ENCODE data around the gene RAD51.

The RAD51 gene

DNA sequence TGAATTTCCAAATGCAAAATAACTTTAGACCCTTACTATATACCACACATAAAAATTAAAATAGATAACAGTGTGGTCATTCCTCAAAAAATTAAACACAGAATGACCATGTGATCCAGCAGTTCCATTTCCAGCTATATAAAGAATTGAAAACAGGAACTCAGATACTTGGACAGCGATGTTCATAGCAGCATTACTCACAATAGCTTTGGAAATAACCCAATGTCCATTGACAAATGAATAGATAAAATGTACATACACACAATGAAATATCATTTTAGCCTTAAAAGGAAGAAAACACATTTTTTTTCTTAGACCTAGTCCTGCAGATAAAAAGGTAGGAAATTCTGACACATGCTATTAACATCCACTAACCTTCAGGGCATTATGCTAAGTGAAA is 26.7 kb downstream of the RAD51 start:
- H3K4me1 ChIP-seq (ENCODE audit: control insufficient read depth, insufficient read depth, low read length): no peaks in the 10 kb centered on the region
- H3K36me3 ChIP-seq (ENCODE audit: control insufficient read depth, insufficient read depth, low read length): peaks cover 3% of the 10 kb centered on the region; the same call in 1 of the 2 replicates
- no peaks in the 10 kb centered on the region for H3K9me3 ChIP-seq (ENCODE audit: control insufficient read depth, insufficient read depth, low read length)
- DNase-seq (ENCODE audit: low read depth, low spot score): no peak
- H3K27ac ChIP-seq (ENCODE audit: low read length): no peak overlapping the region
- no peaks in the 10 kb centered on the region for H3K27me3 ChIP-seq (ENCODE audit: control insufficient read depth, insufficient read depth, low read length)
- H3K4me3 ChIP-seq (ENCODE audit: low read length): no peak overlapping the region
- no CpG with 5 or more reads among the region's 1 CpG for WGBS (ENCODE audit: insufficient coverage, insufficient read length)

DNA sequence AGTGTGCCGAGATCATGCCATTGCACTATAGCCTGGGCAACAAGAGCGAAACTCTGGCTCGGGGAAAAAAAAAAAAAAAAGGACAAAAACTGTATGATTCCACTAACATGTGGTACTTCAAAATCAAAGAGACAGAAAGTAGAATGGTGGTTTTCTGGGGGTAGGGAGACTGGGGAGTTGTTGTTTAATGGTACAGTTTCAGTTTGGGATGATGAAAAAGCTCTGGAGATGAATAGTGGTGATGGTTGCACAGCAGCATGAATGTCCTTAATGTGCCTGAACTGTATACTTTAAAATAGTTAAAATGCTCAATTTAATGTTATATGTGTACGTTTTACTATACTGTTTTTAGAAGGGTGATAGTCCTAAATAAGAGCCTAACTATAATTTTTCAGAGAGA is 27.4 kb downstream of the RAD51 start:
- Histone ChIP-seq H3K9me3 (ENCODE audit: control insufficient read depth, insufficient read depth, low read length) (no peaks in the 10 kb centered on the region), H3K4me1 (ENCODE audit: control insufficient read depth, insufficient read depth, low read length) (no peaks in the 10 kb centered on the region), H3K27me3 (ENCODE audit: control insufficient read depth, insufficient read depth, low read length) (no peaks in the 10 kb centered on the region), H3K4me3 (ENCODE audit: low read length) (no peak overlapping the region), H3K27ac (ENCODE audit: low read length) (no peak overlapping the region), H3K36me3 (ENCODE audit: control insufficient read depth, insufficient read depth, low read length) (peaks cover 3% of the 10 kb centered on the region; the same call in 1 of the 2 replicates)
- DNase-seq (ENCODE audit: low read depth, low spot score): no peak
- no CpG with 5 or more reads among the region's 4 CpGs for WGBS (ENCODE audit: insufficient coverage, insufficient read length)

DNA sequence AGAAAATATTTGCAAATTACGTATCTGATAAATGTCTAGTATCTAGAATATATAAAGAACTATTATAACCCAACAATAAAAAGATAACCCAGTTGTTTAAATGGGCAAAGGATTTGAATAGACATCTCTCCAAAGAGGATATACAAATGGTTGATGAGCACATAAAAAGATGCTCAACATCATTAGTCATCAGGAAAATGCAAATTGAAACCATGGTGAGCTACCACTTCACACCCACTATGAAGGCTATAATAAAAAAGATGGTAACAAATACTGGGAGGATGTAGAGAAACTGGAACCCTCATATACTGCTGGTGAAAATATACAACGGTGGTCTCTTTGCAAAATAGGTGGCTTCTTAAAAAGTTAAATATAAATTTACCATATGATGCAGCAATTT is 28.0 kb downstream of the RAD51 start:
- WGBS (ENCODE audit: insufficient coverage, insufficient read length): no CpG with 5 or more reads among the region's 2 CpGs
- Histone ChIP-seq H3K4me1 (ENCODE audit: control insufficient read depth, insufficient read depth, low read length) (no peaks in the 10 kb centered on the region), H3K4me3 (ENCODE audit: low read length) (no peak overlapping the region), H3K27me3 (ENCODE audit: control insufficient read depth, insufficient read depth, low read length) (no peaks in the 10 kb centered on the region), H3K36me3 (ENCODE audit: control insufficient read depth, insufficient read depth, low read length) (peaks cover 3% of the 10 kb centered on the region; the same call in 1 of the 2 replicates), H3K9me3 (ENCODE audit: control insufficient read depth, insufficient read depth, low read length) (no peaks in the 10 kb centered on the region), H3K27ac (ENCODE audit: low read length) (no peak overlapping the region)
- no peak for DNase-seq (ENCODE audit: low read depth, low spot score)

DNA sequence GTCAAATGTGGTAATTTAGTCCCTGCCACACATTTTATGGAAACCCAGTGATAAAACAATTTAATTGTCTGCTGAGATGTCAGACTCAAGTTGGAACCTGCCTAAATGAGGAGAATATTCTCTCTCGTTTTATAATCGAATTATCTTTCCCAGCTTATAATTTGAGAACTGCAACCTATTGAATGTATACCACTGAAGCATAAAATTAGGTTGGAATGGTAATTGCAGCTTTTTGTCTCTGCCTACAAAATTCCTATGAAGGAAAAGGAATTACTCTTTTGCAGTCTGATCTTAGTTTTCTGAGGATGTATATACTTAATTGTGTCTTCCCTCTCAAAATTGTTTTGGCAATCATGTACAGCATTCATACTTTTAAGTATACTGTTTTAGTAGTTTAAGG is 28.9 kb downstream of the RAD51 start:
- H3K27ac ChIP-seq (ENCODE audit: low read length): no peak overlapping the region
- no peaks in the 10 kb centered on the region for H3K9me3 ChIP-seq (ENCODE audit: control insufficient read depth, insufficient read depth, low read length)
- no peak for DNase-seq (ENCODE audit: low read depth, low spot score)
- no peak overlapping the region for H3K4me3 ChIP-seq (ENCODE audit: low read length)
- H3K4me1 ChIP-seq (ENCODE audit: control insufficient read depth, insufficient read depth, low read length): no peaks in the 10 kb centered on the region
- peaks cover 4% of the 10 kb centered on the region; the same call in 1 of the 2 replicates for H3K36me3 ChIP-seq (ENCODE audit: control insufficient read depth, insufficient read depth, low read length)
- H3K27me3 ChIP-seq (ENCODE audit: control insufficient read depth, insufficient read depth, low read length): no peaks in the 10 kb centered on the region
- WGBS (ENCODE audit: insufficient coverage, insufficient read length): no CpG with 5 or more reads among the region's 2 CpGs

DNA sequence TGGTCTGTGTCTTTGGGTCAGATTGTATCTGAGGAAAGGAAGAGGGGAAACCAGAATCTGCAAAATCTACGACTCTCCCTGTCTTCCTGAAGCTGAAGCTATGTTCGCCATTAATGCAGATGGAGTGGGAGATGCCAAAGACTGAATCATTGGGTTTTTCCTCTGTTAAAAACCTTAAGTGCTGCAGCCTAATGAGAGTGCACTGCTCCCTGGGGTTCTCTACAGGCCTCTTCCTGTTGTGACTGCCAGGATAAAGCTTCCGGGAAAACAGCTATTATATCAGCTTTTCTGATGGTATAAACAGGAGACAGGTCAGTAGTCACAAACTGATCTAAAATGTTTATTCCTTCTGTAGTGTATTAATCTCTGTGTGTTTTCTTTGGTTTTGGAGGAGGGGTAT is 36.1 kb downstream of the RAD51 start:
- WGBS (ENCODE audit: insufficient coverage, insufficient read length): no CpG with 5 or more reads among the region's 3 CpGs
- Histone ChIP-seq H3K27ac (ENCODE audit: low read length) (no peak overlapping the region), H3K4me3 (ENCODE audit: low read length) (no peak overlapping the region), H3K27me3 (ENCODE audit: control insufficient read depth, insufficient read depth, low read length) (no peaks in the 10 kb centered on the region), H3K36me3 (ENCODE audit: control insufficient read depth, insufficient read depth, low read length) (peaks cover 12% of the 10 kb centered on the region; the same call in 1 of the 2 replicates), H3K9me3 (ENCODE audit: control insufficient read depth, insufficient read depth, low read length) (no peaks in the 10 kb centered on the region), H3K4me1 (ENCODE audit: control insufficient read depth, insufficient read depth, low read length) (no peaks in the 10 kb centered on the region)
- no peak for DNase-seq (ENCODE audit: low read depth, low spot score)

DNA sequence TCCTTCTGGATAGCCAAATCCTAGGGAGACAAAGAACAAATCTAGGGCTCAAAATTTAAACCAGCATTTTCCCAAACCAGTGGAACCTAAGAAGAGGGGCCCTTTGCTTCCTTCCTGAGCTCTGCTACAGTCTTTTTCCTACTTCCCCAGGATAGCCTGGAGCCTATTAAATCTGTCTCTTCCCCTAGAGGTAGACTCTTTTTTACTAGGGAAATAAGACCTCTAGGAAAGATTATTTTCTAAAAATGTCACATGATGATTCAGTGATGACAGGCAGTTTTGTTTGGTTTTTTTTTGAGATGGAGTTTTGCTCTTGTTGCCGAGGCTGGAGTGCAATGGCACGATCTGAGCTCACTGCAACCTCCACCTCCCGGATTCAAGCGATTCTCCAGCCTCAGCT is 41.6 kb downstream of the RAD51 start:
- no peaks in the 10 kb centered on the region for H3K27me3 ChIP-seq (ENCODE audit: control insufficient read depth, insufficient read depth, low read length)
- no peak overlapping the region for H3K27ac ChIP-seq (ENCODE audit: low read length)
- H3K36me3 ChIP-seq (ENCODE audit: control insufficient read depth, insufficient read depth, low read length): peaks cover 3% of the 10 kb centered on the region; the same call in 1 of the 2 replicates
- no peaks in the 10 kb centered on the region for H3K9me3 ChIP-seq (ENCODE audit: control insufficient read depth, insufficient read depth, low read length)
- no peak for DNase-seq (ENCODE audit: low read depth, low spot score)
- no CpG with 5 or more reads among the region's 4 CpGs for WGBS (ENCODE audit: insufficient coverage, insufficient read length)
- H3K4me3 ChIP-seq (ENCODE audit: low read length): no peak overlapping the region
- H3K4me1 ChIP-seq (ENCODE audit: control insufficient read depth, insufficient read depth, low read length): 0 out of 2 replicates have a peak, but pooled peaks cover 2% of the 10 kb centered on the region

DNA sequence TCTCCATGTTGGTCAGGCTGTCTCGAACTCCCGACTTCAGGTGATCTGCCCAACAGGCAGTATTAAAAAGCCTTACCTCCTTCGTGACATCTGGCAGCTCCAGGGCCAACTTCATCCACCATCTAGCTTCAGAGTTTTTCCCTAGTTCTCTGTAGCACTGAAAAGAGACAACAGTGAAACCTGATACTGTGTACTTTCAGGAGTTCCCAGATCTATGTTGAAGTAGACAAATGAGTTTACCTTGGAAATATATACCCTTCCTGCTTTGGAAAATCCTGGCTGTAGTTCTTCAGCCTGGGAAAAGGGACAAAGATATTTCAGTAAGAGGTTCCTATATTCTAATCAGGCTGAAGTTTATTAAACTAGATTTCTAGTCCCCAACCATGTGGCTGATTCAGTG is 42.1 kb downstream of the RAD51 start:
- Histone ChIP-seq H3K27me3 (ENCODE audit: control insufficient read depth, insufficient read depth, low read length) (no peaks in the 10 kb centered on the region), H3K4me3 (ENCODE audit: low read length) (no peak overlapping the region), H3K9me3 (ENCODE audit: control insufficient read depth, insufficient read depth, low read length) (no peaks in the 10 kb centered on the region), H3K36me3 (ENCODE audit: control insufficient read depth, insufficient read depth, low read length) (no peaks in the 10 kb centered on the region), H3K27ac (ENCODE audit: low read length) (no peak overlapping the region), H3K4me1 (ENCODE audit: control insufficient read depth, insufficient read depth, low read length) (0 out of 2 replicates have a peak, but pooled peaks cover 2% of the 10 kb centered on the region)
- no peak for DNase-seq (ENCODE audit: low read depth, low spot score)
- WGBS (ENCODE audit: insufficient coverage, insufficient read length): no CpG with 5 or more reads among the region's 3 CpGs

DNA sequence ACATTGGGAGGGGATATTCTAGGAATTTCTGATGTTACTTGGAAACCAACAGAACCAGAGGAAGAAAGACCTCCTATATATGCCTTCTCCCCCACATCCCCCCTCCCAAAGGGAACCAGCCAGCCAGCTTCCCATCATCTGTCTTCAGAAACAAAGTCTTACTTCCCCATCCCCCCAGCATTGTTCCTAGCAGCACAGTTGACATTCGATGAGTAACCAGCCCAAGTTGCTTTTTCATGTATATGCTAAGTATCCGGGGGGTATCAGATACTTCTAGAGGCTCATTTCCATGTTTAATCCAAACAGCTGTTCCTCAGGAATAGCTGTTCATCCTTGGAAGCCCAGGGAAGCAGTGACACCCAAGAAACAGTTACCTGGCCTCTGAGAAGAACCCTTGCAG is 44.1 kb downstream of the RAD51 start:
- Histone ChIP-seq H3K9me3 (ENCODE audit: control insufficient read depth, insufficient read depth, low read length) (no peaks in the 10 kb centered on the region), H3K36me3 (ENCODE audit: control insufficient read depth, insufficient read depth, low read length) (no peaks in the 10 kb centered on the region), H3K27me3 (ENCODE audit: control insufficient read depth, insufficient read depth, low read length) (no peaks in the 10 kb centered on the region), H3K27ac (ENCODE audit: low read length) (no peak overlapping the region), H3K4me3 (ENCODE audit: low read length) (no peak overlapping the region), H3K4me1 (ENCODE audit: control insufficient read depth, insufficient read depth, low read length) (0 out of 2 replicates have a peak, but pooled peaks cover 2% of the 10 kb centered on the region)
- no CpG with 5 or more reads among the region's 2 CpGs for WGBS (ENCODE audit: insufficient coverage, insufficient read length)
- DNase-seq (ENCODE audit: low read depth, low spot score): no peak

DNA sequence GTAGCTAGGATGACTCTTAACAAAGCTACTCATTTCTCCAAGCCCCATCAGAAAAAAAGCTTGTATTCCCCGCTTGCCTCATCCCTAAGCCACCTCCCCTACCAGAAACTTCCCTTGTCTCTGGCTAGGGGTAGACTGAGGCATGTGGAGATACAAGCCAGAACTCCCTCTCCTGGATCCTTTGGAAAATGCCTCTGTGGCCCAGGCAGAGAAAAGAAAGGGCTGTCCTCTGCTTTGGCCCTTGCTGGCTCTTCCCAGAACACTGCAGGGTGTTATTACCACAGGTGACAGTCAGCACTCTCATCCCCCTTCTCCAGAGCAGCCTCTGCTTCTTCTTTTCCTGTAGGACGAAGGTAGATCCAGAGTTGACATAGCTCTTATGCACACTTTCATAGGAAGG is 44.9 kb downstream of the RAD51 start:
- Histone ChIP-seq H3K36me3 (ENCODE audit: control insufficient read depth, insufficient read depth, low read length) (no peaks in the 10 kb centered on the region), H3K27ac (ENCODE audit: low read length) (no peak overlapping the region)
- no CpG with 5 or more reads among the region's 2 CpGs for WGBS (ENCODE audit: insufficient coverage, insufficient read length)

DNA sequence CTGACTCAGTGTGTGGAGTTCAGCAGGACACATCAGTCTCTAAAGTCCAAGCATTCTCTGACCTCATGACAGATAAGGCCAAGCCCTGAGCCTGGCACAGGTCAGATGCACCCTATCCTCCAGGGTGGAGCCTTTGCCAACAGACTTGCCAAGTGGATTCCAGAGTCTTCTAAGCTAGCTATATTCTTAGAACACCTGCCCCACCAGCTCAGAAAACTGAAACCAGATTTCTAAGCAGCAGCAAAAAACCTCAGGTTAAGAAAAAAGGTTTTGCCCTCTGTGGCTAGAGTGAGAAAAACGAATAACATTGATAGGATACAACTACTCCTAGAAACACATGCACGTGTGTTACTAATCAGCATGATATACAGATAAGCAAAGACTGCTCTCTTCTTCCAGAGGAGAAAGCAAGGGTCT is 48.5 kb downstream of the RAD51 start:
- no peak for DNase-seq (ENCODE audit: low read depth, low spot score)
- no peaks in the 10 kb centered on the region for H3K9me3 ChIP-seq (ENCODE audit: control insufficient read depth, insufficient read depth, low read length)
- H3K36me3 ChIP-seq (ENCODE audit: control insufficient read depth, insufficient read depth, low read length): no peaks in the 10 kb centered on the region
- no peaks in the 10 kb centered on the region for H3K27me3 ChIP-seq (ENCODE audit: control insufficient read depth, insufficient read depth, low read length)
- no CpG with 5 or more reads among the region's 2 CpGs for WGBS (ENCODE audit: insufficient coverage, insufficient read length)
- H3K4me3 ChIP-seq (ENCODE audit: low read length): no peak overlapping the region
- no peak overlapping the region for H3K27ac ChIP-seq (ENCODE audit: low read length)
- H3K4me1 ChIP-seq (ENCODE audit: control insufficient read depth, insufficient read depth, low read length): 0 out of 2 replicates have a peak, but pooled peaks cover 2% of the 10 kb centered on the region

More for the DNA sequence above, 44.9 kb downstream of the RAD51 start:
- no peak for DNase-seq (ENCODE audit: low read depth, low spot score)
- Histone ChIP-seq H3K9me3 (ENCODE audit: control insufficient read depth, insufficient read depth, low read length) (no peaks in the 10 kb centered on the region), H3K4me3 (ENCODE audit: low read length) (no peak overlapping the region), H3K27me3 (ENCODE audit: control insufficient read depth, insufficient read depth, low read length) (no peaks in the 10 kb centered on the region), H3K4me1 (ENCODE audit: control insufficient read depth, insufficient read depth, low read length) (0 out of 2 replicates have a peak, but pooled peaks cover 2% of the 10 kb centered on the region)

Data from iPS DF 6.9 (cell line).